NCI-H82 treated with DMSO at 0.1 percent for 48 hours (cell line): ENCODE results near the gene CA4.
A peak's percentile ranks its signal among the peaks of the same experiment; 100 is the strongest.
"Not testable (repeated sequence)": the region's sequence is repeated elsewhere in the genome, so short reads cannot be mapped to it uniquely, and the experiment has no call there.

Experiments
- DNase-seq: peaks from one replicate; lab custom pipeline; 2025; ENCODE audit not compliant: unreplicated experiment; lab: John Stamatoyannopoulos, UW

Gene CA4

DNA sequence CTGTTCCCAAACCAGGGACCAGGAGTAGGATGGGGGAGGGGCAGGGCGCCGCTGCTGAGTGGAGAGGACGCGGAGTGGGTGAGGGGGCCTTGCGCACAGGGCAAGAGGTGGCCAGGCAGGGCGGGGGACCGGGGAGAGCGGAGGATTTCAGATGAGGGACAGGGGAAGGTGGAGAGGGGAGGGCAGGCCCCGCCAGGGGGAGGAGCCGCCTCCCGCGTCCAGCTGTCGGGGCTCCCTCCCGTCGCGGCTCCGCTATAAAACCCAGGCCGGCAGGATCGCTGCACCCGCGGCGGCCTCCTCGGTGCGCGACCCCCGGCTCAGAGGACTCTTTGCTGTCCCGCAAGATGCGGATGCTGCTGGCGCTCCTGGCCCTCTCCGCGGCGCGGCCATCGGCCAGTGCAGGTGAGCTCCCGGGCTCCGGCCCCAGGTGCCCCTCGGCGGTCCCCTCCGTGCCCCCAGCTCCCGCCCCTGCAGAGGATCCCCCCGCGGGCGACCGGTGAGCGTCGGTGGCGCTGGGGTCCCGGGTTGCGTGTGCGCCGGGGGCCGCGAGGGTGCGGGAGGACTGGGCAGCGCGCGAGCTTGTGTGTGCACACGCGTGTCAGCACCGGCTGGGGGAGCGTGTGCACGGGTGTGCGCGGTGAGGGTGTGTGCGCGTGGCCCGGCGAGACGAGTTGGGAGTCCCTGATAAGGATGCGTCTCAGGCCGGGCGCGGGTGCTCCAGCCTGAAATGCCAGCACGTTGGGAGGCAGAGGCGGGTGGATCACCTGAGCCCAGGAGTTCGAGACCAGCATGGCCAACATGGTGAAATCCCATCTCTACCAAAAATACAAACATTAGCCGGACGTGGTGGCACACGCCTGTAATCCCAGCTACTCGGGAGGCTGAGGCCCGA, at the start of gene CA4:
CA4 (plus strand) TSS at position 283 of the 892 bp plus-strand sequence; CDS start at position 345, 62 bp downstream.
- peak; percentile 68 for DNase-seq

DNA sequence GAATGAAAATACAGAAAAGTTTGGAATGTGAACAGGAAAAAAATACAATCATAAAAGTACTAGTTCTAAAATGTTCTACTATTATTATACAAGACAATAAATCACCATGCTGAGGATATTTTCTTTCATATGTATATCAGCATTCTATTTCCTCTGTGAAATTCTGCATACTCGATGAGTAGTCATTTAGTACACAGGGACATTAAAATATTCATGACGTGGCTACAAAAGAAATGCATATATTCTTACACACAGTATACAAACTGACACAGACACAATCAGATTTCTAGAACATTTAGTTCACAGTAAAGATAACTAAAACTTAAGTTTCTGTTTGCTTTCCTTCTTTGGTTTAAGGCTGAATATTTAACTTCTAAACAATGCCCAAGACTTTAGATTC, 49.2 kb upstream of the CA4 start:
- DNase-seq = not testable (repeated sequence)

- not testable (repeated sequence) for DNase-seq
These were observed 47.6 kb upstream of the CA4 start for GRCh38 chr17:60102015-60102631.

DNA sequence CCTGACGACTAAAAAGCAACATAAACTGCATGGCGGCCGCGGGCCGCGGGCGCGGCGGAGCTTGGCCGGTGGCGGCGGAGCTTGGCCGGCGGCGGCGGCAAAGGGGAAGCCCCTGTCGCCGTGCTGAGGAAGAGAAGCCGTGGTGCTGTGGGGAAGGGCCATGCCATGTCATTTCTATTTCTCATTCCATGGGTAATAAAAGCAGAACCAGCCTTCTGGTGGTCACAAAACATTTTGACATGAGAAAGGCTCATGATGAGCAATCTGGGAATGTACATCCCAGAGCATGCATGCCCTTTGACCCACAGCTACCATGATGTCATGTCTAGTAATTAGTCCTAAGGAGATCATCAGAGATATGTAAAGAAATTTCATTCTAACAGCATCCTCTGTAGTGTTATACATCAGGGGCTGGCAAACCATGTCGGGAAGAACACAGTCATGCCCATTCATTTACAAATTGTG, 47.1 kb upstream of the CA4 start:
- DNase-seq = no peak

- no peak for DNase-seq
These were observed 45.8 kb upstream of the CA4 start for GRCh38 chr17:60103957-60104356.

GRCh38 chr17:60106340-60107059, 43.3 kb upstream of the CA4 start:
- DNase-seq = no peak

- DNase-seq = no peak
These were observed 42.1 kb upstream of the CA4 start for GRCh38 chr17:60107526-60108257.

GRCh38 chr17:60108309-60108708, 41.5 kb upstream of the CA4 start:
- not testable (repeated sequence) for DNase-seq

DNA sequence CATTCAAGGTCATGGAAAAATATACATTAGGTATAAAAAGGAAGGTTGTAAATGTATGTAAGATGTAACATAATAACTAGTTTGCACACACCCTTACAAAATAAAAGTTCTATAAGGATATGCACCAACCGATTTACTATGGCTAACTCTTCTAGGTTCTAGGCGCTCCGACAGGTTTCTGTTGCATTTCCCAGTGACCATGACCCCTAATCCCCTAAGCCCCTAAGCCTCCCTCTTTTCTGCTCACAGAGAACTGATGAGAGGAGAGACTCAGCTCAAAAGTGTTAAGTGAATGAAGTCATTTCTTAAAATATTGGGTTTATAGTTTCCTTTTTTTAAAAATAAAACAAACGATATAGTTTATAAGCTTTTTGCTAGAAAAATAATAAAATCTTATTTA, 41.1 kb upstream of the CA4 start:
- peak; percentile 50 for DNase-seq

GRCh38 chr17:60109161-60109560, 40.6 kb upstream of the CA4 start:
- DNase-seq = no peak

GRCh38 chr17:60110586-60110985, 39.2 kb upstream of the CA4 start:
- no peak for DNase-seq

GRCh38 chr17:60111661-60112060, 38.1 kb upstream of the CA4 start:
- not testable (repeated sequence) for DNase-seq

GRCh38 chr17:60115364-60115763, 34.4 kb upstream of the CA4 start:
- DNase-seq = not testable (repeated sequence)

- not testable (repeated sequence) for DNase-seq
These were observed 33.6 kb upstream of the CA4 start for GRCh38 chr17:60116196-60116595.

DNA sequence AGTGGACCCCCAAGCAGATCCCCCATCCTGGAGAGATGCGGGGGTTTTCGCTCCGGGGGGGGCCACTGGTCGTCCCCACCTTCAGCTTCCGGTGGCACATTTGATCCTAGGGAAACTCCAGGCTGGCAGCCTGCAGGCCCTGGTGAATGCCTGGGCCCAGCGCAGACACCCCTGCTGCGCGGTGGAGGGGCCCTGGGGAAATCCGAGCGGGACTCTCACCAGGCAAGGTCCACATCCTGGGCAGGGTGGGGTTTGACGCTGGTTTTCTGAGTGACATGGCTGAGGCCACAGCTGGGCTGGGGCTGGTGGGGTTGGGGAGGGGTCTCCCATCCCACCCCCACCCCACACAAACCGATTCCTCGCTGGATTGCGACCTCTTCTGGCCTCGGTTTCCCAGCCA, 30.6 kb upstream of the CA4 start:
- DNase-seq = not testable (repeated sequence)

- not testable (repeated sequence) for DNase-seq
These were observed 29.7 kb upstream of the CA4 start for GRCh38 chr17:60119807-60120748.

DNA sequence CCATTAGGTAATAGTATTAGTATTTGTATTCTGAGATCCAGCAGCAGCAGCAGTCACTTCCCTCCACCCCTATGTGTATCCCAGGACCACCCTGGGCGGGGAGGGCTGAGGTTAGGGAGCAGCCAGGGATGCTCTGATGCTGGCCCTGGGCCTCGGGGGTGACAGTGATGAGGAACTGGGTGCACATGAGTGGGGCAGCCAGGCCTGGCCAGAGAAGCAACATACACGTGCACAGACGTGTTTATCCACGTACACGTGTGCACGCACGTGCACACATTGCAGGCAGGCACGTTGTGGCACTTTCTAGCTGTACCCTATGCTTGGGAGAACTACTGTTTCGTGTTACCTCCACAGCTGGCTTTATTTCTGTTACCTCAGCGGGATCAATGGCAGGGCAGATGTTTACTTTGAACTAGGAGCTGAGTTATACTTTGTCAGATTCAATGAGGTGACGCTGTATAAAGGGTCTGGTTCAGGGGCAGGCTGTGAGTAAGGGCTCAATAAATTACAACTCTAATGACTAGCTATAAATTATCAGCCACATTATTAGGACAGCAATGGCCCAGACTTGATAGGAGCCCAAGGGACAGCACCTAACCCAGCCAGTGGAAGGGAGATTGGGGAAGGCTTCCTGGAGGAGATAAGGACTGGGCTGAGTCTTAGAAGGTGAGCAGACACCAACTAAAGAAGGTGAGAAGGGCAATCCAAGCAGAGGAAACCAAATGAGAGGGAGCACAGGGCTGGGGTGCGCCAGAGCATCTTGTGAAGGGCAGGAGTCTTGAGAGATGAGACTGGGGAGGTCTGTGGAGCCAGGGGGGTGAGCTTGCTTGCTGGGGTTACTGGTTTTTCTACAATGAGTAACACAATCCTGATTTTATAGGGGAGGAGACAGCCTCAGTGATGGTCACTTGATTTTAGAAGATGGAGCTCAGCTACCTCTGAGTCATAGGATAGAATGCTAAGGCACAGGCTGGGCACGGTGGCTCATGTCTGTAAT, 22.4 kb upstream of the CA4 start:
- no peak for DNase-seq

- DNase-seq = no peak
These were observed 21.5 kb upstream of the CA4 start for GRCh38 chr17:60128171-60128859.
